Liver (tissue), 3 donors: Measurements from ENCODE around the gene B3GAT3.

Experiments
- CTCF ChIP-seq: fragments of 150-350 bp; IDR thresholded peaks from 2 replicates; pipeline ENCODE4 v1.5.1; 2017; ENCODE audit warnings: improper control_type of control experiment, low read depth, low read length; ENCODE audit not compliant: missing input control
- EGR1 ChIP-seq, 2 donors: IDR thresholded peaks; 2 replicates each; pipeline ENCODE4 v1.6.1; 2016 to 2018; ENCODE audit warnings: antibody characterized with exemption in 2 of 2, low read depth in 2 of 2
- JUND ChIP-seq, 2 donors: IDR thresholded peaks; 2 replicates each; pipeline ENCODE4 v1.6.1; 2016; ENCODE audit warnings: antibody characterized with exemption in 2 of 2
- MAX ChIP-seq: IDR thresholded peaks from 2 replicates; pipeline ENCODE4 v1.6.1; 2016; ENCODE audit warnings: antibody characterized with exemption
- RAD21 ChIP-seq, 2 donors: IDR thresholded peaks; 2 replicates each; pipeline ENCODE4 v1.6.1; 2016; ENCODE audit warnings: antibody characterized with exemption in 2 of 2, mild to moderate bottlenecking in 2 of 2
- REST ChIP-seq: IDR thresholded peaks from 2 replicates; pipeline ENCODE4 v1.6.1; 2016; ENCODE audit warnings: antibody characterized with exemption, mild to moderate bottlenecking
- RXRA ChIP-seq, 2 donors: IDR thresholded peaks; 2 replicates each; pipeline ENCODE4 v1.6.1; 2017 to 2018; ENCODE audit warnings: antibody characterized with exemption in 2 of 2, mild to moderate bottlenecking in 1 of 2
- SP1 ChIP-seq: IDR thresholded peaks from 2 replicates; pipeline ENCODE4 v1.6.1; 2018; ENCODE audit warnings: antibody characterized with exemption, mild to moderate bottlenecking
- TAF1 ChIP-seq: conservative IDR thresholded peaks from 2 replicates; pipeline ENCODE4 v1.6.1; 2016; ENCODE audit warnings: antibody characterized with exemption, mild to moderate bottlenecking
- YY1 ChIP-seq: IDR thresholded peaks from 2 replicates; pipeline ENCODE4 v1.6.1; 2016; ENCODE audit warnings: antibody characterized with exemption, mild to moderate bottlenecking
- ZBTB33 ChIP-seq: IDR thresholded peaks from 2 replicates; pipeline ENCODE4 v1.6.1; 2016; ENCODE audit warnings: antibody characterized with exemption
- donor health status: healthy.
- donor health status: healthy.

- TF ChIP-seq CTCF = no peak
- TF ChIP-seq TAF1 = no peak
- TF ChIP-seq RXRA (IDR thresholded peaks at IDR 0.05) = no peak
- no peak for TF ChIP-seq JUND (IDR thresholded peaks at IDR 0.05)
- TF ChIP-seq REST = no peak
- TF ChIP-seq YY1 = no peak
- no peak for TF ChIP-seq ZBTB33
- no peak for TF ChIP-seq RAD21 (IDR thresholded peaks at IDR 0.05)
- no peak for TF ChIP-seq MAX
- no peak for TF ChIP-seq SP1
- TF ChIP-seq EGR1 (IDR thresholded peaks at IDR 0.05; ENCODE audit: low read depth in 2 of 2) = no peak
Measured at GRCh38 chr11:62654297-62654696, 32.5 kb upstream of the B3GAT3 start.
